Esophagus muscularis mucosa (tissue), 3 donors: ENCODE results near the gene CHRND.

Experiments used
- POLR2A ChIP-seq: fragments of 450-650 bp; IDR thresholded peaks from one replicate; pipeline ENCODE4 v1.6.1; 2017; ENCODE audit warnings: antibody characterized with exemption, moderate library complexity, mild to moderate bottlenecking, low read depth
- POLR2AphosphoS5 ChIP-seq, 2 donors: sonication (generic); formaldehyde crosslinking; IDR thresholded peaks; one replicate each; pipeline ENCODE4 v1.6.1; 2017; ENCODE audit warnings: antibody characterized with exemption in 2 of 2
- TF ChIP-seq, protein P1 (sequence below), 3 experiments: fragments of 200-600 bp in 2 of 3; fragments of 450-650 bp in 1 of 3; sonication (generic) in 2 of 3; IDR thresholded peaks; one replicate each; pipeline ENCODE4 v1.5.1; 2017 to 2019; ENCODE audit warnings: antibody characterized with exemption in 3 of 3, mild to moderate bottlenecking in 2 of 3, moderate library complexity in 1 of 3

GRCh38 chr2:232528746-232529460, 2.9 kb downstream of the CHRND start:
- TF ChIP-seq, protein P1, sequence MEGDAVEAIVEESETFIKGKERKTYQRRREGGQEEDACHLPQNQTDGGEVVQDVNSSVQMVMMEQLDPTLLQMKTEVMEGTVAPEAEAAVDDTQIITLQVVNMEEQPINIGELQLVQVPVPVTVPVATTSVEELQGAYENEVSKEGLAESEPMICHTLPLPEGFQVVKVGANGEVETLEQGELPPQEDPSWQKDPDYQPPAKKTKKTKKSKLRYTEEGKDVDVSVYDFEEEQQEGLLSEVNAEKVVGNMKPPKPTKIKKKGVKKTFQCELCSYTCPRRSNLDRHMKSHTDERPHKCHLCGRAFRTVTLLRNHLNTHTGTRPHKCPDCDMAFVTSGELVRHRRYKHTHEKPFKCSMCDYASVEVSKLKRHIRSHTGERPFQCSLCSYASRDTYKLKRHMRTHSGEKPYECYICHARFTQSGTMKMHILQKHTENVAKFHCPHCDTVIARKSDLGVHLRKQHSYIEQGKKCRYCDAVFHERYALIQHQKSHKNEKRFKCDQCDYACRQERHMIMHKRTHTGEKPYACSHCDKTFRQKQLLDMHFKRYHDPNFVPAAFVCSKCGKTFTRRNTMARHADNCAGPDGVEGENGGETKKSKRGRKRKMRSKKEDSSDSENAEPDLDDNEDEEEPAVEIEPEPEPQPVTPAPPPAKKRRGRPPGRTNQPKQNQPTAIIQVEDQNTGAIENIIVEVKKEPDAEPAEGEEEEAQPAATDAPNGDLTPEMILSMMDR (IDR thresholded peaks at IDR 0.05) = no peak
- TF ChIP-seq POLR2A (no peak), POLR2AphosphoS5 (IDR thresholded peaks at IDR 0.05) (no peak)
